Naive thymus-derived CD4-positive, alpha-beta T cell (primary cell): ENCODE results near the gene SORL1. TPM values are rescaled to one million over a fixed set of nuclear protein-coding genes. Genes with fewer than 3 reads are reported as not detected.

ENCODE experiments used
- ATAC-seq: fragments of 150-1000 bp; cut with Tn5 transposase; 2 replicates; pipeline ENCODE4 v1.10.0; 2021; ENCODE audit warnings: mild to moderate bottlenecking, moderate library complexity
- CTCF ChIA-PET: fragments of 350-600 bp; sonication (Branson Sonifier 250); formaldehyde crosslinking; loops from one replicate; lab custom pipeline; 2021; ENCODE audit warnings: antibody characterized with exemption; lab: Charles Lee
- POLR2A ChIA-PET: fragments of 350-600 bp; sonication (Branson Sonifier 250); formaldehyde crosslinking; loops from one replicate; lab custom pipeline; 2021; ENCODE audit warnings: antibody characterized with exemption, inconsistent platforms; lab: Charles Lee
- DNase-seq, 9 donors: peaks; one replicate each; pipeline versions ENCODE4 v3.0.0 to v3.0.0-alpha.2; 2020 to 2022; ENCODE audit warnings: mixed read lengths in 1 of 9
- H3K27ac ChIP-seq: one replicate; pipeline ENCODE4 v1.7.0; 2013; ENCODE audit warnings: mild to moderate bottlenecking, low read depth, low read length, moderate library complexity
- H3K27me3 ChIP-seq, 2 donors: one replicate each; pipeline ENCODE4 v1.7.0; 2013; ENCODE audit warnings: low read length in 2 of 2, mild to moderate bottlenecking in 2 of 2, moderate library complexity in 2 of 2; ENCODE audit not compliant: control insufficient read depth in 2 of 2, insufficient read depth in 2 of 2
- H3K36me3 ChIP-seq, 3 experiments: 1 replicate in 2 of 3; 2 replicates in 1 of 3; pipeline ENCODE4 v1.7.0; 2013; ENCODE audit warnings: low read length in 3 of 3, mild to moderate bottlenecking in 3 of 3, moderate library complexity in 1 of 3; ENCODE audit not compliant: insufficient read depth in 3 of 3, control insufficient read depth in 2 of 3
- H3K4me1 ChIP-seq, 2 donors: one replicate each; pipeline ENCODE4 v1.7.0; 2013; ENCODE audit warnings: low read length in 2 of 2, mild to moderate bottlenecking in 2 of 2, moderate library complexity in 1 of 2; ENCODE audit not compliant: control insufficient read depth in 2 of 2, insufficient read depth in 2 of 2
- H3K4me3 ChIP-seq: 2 replicates; pipeline ENCODE4 v1.7.0; 2013; ENCODE audit warnings: mild to moderate bottlenecking, low read length
- H3K9me3 ChIP-seq, 3 experiments: 1 replicate in 2 of 3; 2 replicates in 1 of 3; pipeline ENCODE4 v1.7.0; 2013; ENCODE audit warnings: low read length in 3 of 3; ENCODE audit not compliant: control insufficient read depth in 2 of 3
- H3K27ac Mint-ChIP-seq, 9 donors: one replicate each; pipeline ENCODE4 v1.8.0; 2020 to 2022; ENCODE audit warnings: mixed read lengths in 9 of 9, mild to moderate bottlenecking in 8 of 9, moderate library complexity in 5 of 9, inconsistent platforms in 2 of 9
- H3K27me3 Mint-ChIP-seq, 5 donors: one replicate each; pipeline ENCODE4 v1.8.0; 2021 to 2022; ENCODE audit warnings: mixed read lengths in 5 of 5, mild to moderate bottlenecking in 1 of 5
- H3K36me3 Mint-ChIP-seq, 5 donors: one replicate each; pipeline ENCODE4 v1.8.0; 2020 to 2022; ENCODE audit warnings: mixed read lengths in 5 of 5, mild to moderate bottlenecking in 3 of 5, inconsistent platforms in 1 of 5
- H3K4me1 Mint-ChIP-seq, 7 donors: one replicate each; pipeline ENCODE4 v1.8.0; 2020 to 2022; ENCODE audit warnings: mixed read lengths in 7 of 7, mild to moderate bottlenecking in 3 of 7, inconsistent platforms in 1 of 7
- H3K4me3 Mint-ChIP-seq, 10 donors: one replicate each; pipeline ENCODE4 v1.8.0; 2020 to 2022; ENCODE audit warnings: mild to moderate bottlenecking in 10 of 10, mixed read lengths in 10 of 10, moderate library complexity in 6 of 10, inconsistent platforms in 2 of 10
- H3K9me3 Mint-ChIP-seq, 11 donors: one replicate each; pipeline ENCODE4 v1.8.0; 2020 to 2022; ENCODE audit warnings: mixed read lengths in 11 of 11, mild to moderate bottlenecking in 4 of 11, inconsistent platforms in 1 of 11, moderate library complexity in 1 of 11
- intact Hi-C, 2 donors: fragments of 100-400 bp; cut with micrococcal nuclease; formaldehyde crosslinking; loops; one replicate each; pipeline ENCODE4 v1.15.1; 2023
- polyA plus RNA-seq, 2 donors: library from polyadenylated mRNA; unstranded; fragments of 300-500 nt; fragmentation: Illumina TruSeq; gene quantifications; one replicate each; pipeline ENCODE4 v1.2.3, GENCODE V29; 2021
- total RNA-seq, 6 experiments: library from RNA in 5 of 6; stranded (reverse) in 5 of 6; gene quantifications; 1 replicate in 5 of 6; 2 replicates in 1 of 6; pipeline ENCODE4 v1.2.3 and lab custom pipeline; 2021 to 2026

Gene SORL1
- total and polyA plus RNA-seq, 7 experiments from 2014 or later: 165 to 555 (median 321) TPM

- DNase-seq (no peak), ATAC-seq (peak; percentile 57)
- Mint-ChIP-seq H3K36me3 (peaks cover 21 to 85% (median 62%) of the 10 kb centered on the region in 5 donors), H3K27ac (peak overlapping the region in 8 of 9 donors; percentile 38 to 85 (median 78)), H3K4me3 (peak overlapping the region in 4 of 10 donors; percentile 2 to 60 (median 24)), H3K27me3 (no peaks in the 10 kb centered on the region), H3K9me3 (no peaks in the 10 kb centered on the region), H3K4me1 (peaks cover 42 to 84% (median 77%) of the 10 kb centered on the region in 7 donors)
- Histone ChIP-seq H3K4me1 (peaks cover 0 to 11% of the 10 kb centered on the region in 2 donors), H3K4me3 (no peak overlapping the region), H3K27ac (peak overlapping the region; percentile 22), H3K9me3 (no peaks in the 10 kb centered on the region), H3K36me3 (peaks cover 25 to 87% (median 36%) of the 10 kb centered on the region in 3 experiments), H3K27me3 (no peaks in the 10 kb centered on the region)
- intact Hi-C loops: no loop called here
- POLR2A ChIA-PET: interaction anchor here (0.6 to 1.2 kb wide), 5 partner anchors 8 to 222 kb away, joined by 3 read pairs; partner anchors contain the start of gene SC5D
- CTCF ChIA-PET: no interaction called here
Observed at GRCh38 chr11:121514432-121515334, 62.6 kb downstream of the SORL1 start.

DNA sequence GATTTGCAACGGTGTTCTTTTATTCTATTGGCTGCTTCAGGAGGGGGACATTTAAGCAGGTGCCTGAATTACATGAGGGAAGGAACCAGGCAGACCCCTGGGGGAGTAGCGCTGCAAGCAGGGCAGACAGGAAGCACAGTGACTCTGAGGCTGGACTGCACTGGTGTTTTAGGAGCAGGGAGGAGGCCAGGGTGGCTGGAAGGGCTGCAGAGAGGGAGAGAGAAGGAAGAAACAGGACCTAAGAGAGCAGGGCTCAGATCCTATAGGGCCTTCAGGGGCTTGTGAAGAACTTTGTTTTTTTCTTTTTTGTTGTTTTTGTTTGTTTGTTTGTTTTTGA lies 63.2 kb downstream of the SORL1 start:
- Histone ChIP-seq H3K9me3 (no peaks in the 10 kb centered on the region), H3K27ac (no peak overlapping the region), H3K4me3 (no peak overlapping the region), H3K4me1 (peaks cover 0 to 11% of the 10 kb centered on the region in 2 donors), H3K36me3 (peaks cover 25 to 89% (median 39%) of the 10 kb centered on the region in 3 experiments), H3K27me3 (no peaks in the 10 kb centered on the region)
- H3K4me1 Mint-ChIP-seq: peaks cover 43 to 83% (median 78%) of the 10 kb centered on the region in 7 donors
- DNase-seq (no peak), ATAC-seq (no peak)
- H3K27ac Mint-ChIP-seq: peak overlapping the region; percentile 8 to 85 (median 77)
- ChIA-PET POLR2A (no interaction called here), CTCF (no interaction called here)
- H3K27me3 Mint-ChIP-seq: no peaks in the 10 kb centered on the region
- no peaks in the 10 kb centered on the region for H3K9me3 Mint-ChIP-seq
- intact Hi-C loops: no loop called here
- H3K36me3 Mint-ChIP-seq: peaks cover 24 to 88% (median 60%) of the 10 kb centered on the region in 5 donors
- H3K4me3 Mint-ChIP-seq: peak overlapping the region in 3 of 10 donors; percentile 2 to 40 (median 8)

- Histone ChIP-seq H3K4me1 (peaks cover 0 to 11% of the 10 kb centered on the region in 2 donors), H3K27ac (peak overlapping the region; percentile 40), H3K27me3 (no peaks in the 10 kb centered on the region), H3K4me3 (no peak overlapping the region), H3K36me3 (peaks cover 34 to 93% (median 46%) of the 10 kb centered on the region in 3 experiments), H3K9me3 (no peaks in the 10 kb centered on the region)
- intact Hi-C loops: no loop called here
- no peak for DNase-seq
- ChIA-PET CTCF (no interaction called here), POLR2A (interaction anchor here (0.7 kb wide), 1 partner anchor 19 kb away, joined by 3 read pairs; no protein-coding TSS in a partner anchor)
- Mint-ChIP-seq H3K4me1 (peaks cover 41 to 79% (median 65%) of the 10 kb centered on the region in 7 donors), H3K27ac (peak overlapping the region; percentile 20 to 85 (median 66)), H3K4me3 (no peak overlapping the region), H3K27me3 (no peaks in the 10 kb centered on the region), H3K9me3 (no peaks in the 10 kb centered on the region), H3K36me3 (peaks cover 27 to 87% (median 60%) of the 10 kb centered on the region in 5 donors)
- ATAC-seq: no peak
Observed at GRCh38 chr11:121517996-121518395, 65.9 kb downstream of the SORL1 start.

- H3K27ac ChIP-seq: no peak overlapping the region
Observed at GRCh38 chr11:121520243-121521144, 68.4 kb downstream of the SORL1 start.

GRCh38 chr11:121521145-121522042 lies 69.3 kb downstream of the SORL1 start:
- Histone ChIP-seq H3K4me3 (no peak overlapping the region), H3K9me3 (no peaks in the 10 kb centered on the region), H3K27me3 (no peaks in the 10 kb centered on the region), H3K36me3 (peaks cover 12 to 90% (median 37%) of the 10 kb centered on the region in 3 experiments), H3K27ac (peak overlapping the region; percentile 32), H3K4me1 (peaks cover 0 to 2% of the 10 kb centered on the region in 2 donors)
- Mint-ChIP-seq H3K4me3 (no peak overlapping the region), H3K27me3 (no peaks in the 10 kb centered on the region), H3K27ac (peak overlapping the region; percentile 12 to 84 (median 49)), H3K4me1 (peaks cover 25 to 53% (median 41%) of the 10 kb centered on the region in 7 donors), H3K9me3 (peaks cover 0 to 22% (median 5%) of the 10 kb centered on the region in 11 donors), H3K36me3 (peaks cover 27 to 87% (median 70%) of the 10 kb centered on the region in 5 donors)
- CTCF ChIA-PET: no interaction called here
- DNase-seq: no peak
- intact Hi-C loops: no loop called here
- no peak for ATAC-seq
- POLR2A ChIA-PET: interaction anchor here (1.0 to 1.2 kb wide), 2 partner anchors 7 to 53 kb away, joined by 3 to 4 read pairs; no protein-coding TSS in a partner anchor

More at GRCh38 chr11:121520243-121521144, 68.4 kb downstream of the SORL1 start:
- ChIA-PET CTCF (no interaction called here), POLR2A (no interaction called here)
- peaks cover 31 to 58% (median 43%) of the 10 kb centered on the region in 7 donors for H3K4me1 Mint-ChIP-seq
- H3K36me3 Mint-ChIP-seq: peaks cover 27 to 85% (median 65%) of the 10 kb centered on the region in 5 donors
- no peak overlapping the region for H3K4me3 ChIP-seq
- DNase-seq (no peak), ATAC-seq (no peak)
- peak overlapping the region in 8 of 9 donors; percentile 6 to 86 (median 78) for H3K27ac Mint-ChIP-seq
- intact Hi-C loops: no loop called here
- H3K27me3 ChIP-seq: no peaks in the 10 kb centered on the region
- peaks cover 12 to 92% (median 41%) of the 10 kb centered on the region in 3 experiments for H3K36me3 ChIP-seq
- no peaks in the 10 kb centered on the region for H3K27me3 Mint-ChIP-seq
- H3K9me3 Mint-ChIP-seq: peaks cover 0 to 14% (median 5%) of the 10 kb centered on the region in 11 donors
- peaks cover 0 to 2% of the 10 kb centered on the region in 2 donors for H3K4me1 ChIP-seq
- no peaks in the 10 kb centered on the region for H3K9me3 ChIP-seq
- H3K4me3 Mint-ChIP-seq: no peak overlapping the region
